Activated B cell treated with CpG ODN at 0.5 μM for 24 hours (primary cell): ENCODE data around the gene PAMR1. TPM values are rescaled to one million over a fixed set of nuclear protein-coding genes. Genes with fewer than 3 reads are reported as not detected.

Source experiments
- ATAC-seq: fragments of 200-7000 bp; cut with Tn5 transposase; one replicate; pipeline ENCODE4 v1.10.0; 2021; ENCODE audit warnings: low read depth, mild to moderate bottlenecking, moderate library complexity
- CTCF ChIA-PET: fragments of 350-600 bp; sonication (Branson Sonifier 250); formaldehyde crosslinking; loops from one replicate; lab custom pipeline; 2021; ENCODE audit warnings: antibody characterized with exemption; lab: Charles Lee
- POLR2A ChIA-PET: fragments of 350-600 bp; sonication (Branson Sonifier 250); formaldehyde crosslinking; loops from one replicate; lab custom pipeline; 2021; ENCODE audit warnings: antibody characterized with exemption; lab: Charles Lee
- DNase-seq: peaks from one replicate; pipeline ENCODE4 v3.0.0; 2022
- H3K27ac Mint-ChIP-seq: one replicate; pipeline ENCODE4 v1.8.0; 2020; ENCODE audit warnings: mixed read lengths
- H3K27me3 Mint-ChIP-seq: one replicate; pipeline ENCODE4 v1.8.0; 2021; ENCODE audit warnings: mixed read lengths
- H3K36me3 Mint-ChIP-seq: one replicate; pipeline ENCODE4 v1.8.0; 2021; ENCODE audit warnings: low read depth, mixed read lengths
- H3K4me1 Mint-ChIP-seq: one replicate; pipeline ENCODE4 v1.8.0; 2021; ENCODE audit warnings: mixed read lengths
- H3K4me3 Mint-ChIP-seq: one replicate; pipeline ENCODE4 v1.8.0; 2020; ENCODE audit warnings: mild to moderate bottlenecking, mixed read lengths
- H3K9me3 Mint-ChIP-seq: one replicate; pipeline ENCODE4 v1.8.0; 2020; ENCODE audit warnings: mixed read lengths
- intact Hi-C: fragments of 100-400 bp; cut with micrococcal nuclease; formaldehyde crosslinking; loops from one replicate; pipeline ENCODE4 v1.15.1; 2024
- total RNA-seq: library from RNA; stranded (reverse); gene quantifications from 2 replicates; pipeline ENCODE4 v1.2.3, GENCODE V29; 2022
- TF ChIP-seq, protein P1 (sequence below): fragments of 200-600 bp; IDR thresholded peaks from one replicate; pipeline ENCODE4 v1.8.0; 2022; ENCODE audit warnings: antibody characterized with exemption, mild to moderate bottlenecking

Gene PAMR1
- total RNA-seq, 1 donor from 2014 or later: not detected

DNA sequence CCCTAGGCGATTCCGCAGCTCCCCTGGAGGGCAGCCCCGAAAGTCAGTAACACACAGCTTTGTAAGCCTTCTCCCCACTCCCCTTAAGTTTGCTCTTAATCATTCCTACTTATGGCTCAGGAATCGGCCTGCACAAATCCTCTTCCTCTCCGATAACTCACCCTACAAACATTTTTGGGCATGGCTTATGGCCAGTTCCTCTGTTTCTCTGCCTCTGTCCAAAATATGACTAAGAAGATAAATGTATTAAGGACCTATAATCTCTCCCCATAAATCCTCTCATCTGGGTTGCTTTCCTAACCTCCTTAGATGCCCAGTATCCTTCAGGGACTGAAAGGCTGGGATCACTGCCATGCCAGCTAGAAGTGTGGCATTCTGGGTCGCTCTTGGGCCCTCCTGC lies 41.0 kb downstream of the PAMR1 start:
- DNase-seq: no peak
- ATAC-seq: no peak
- no peak overlapping the region for H3K4me3 Mint-ChIP-seq
- H3K4me1 Mint-ChIP-seq: no peaks in the 10 kb centered on the region
- intact Hi-C loops: no loop called here
- no peaks in the 10 kb centered on the region for H3K36me3 Mint-ChIP-seq
- TF ChIP-seq, protein P1, sequence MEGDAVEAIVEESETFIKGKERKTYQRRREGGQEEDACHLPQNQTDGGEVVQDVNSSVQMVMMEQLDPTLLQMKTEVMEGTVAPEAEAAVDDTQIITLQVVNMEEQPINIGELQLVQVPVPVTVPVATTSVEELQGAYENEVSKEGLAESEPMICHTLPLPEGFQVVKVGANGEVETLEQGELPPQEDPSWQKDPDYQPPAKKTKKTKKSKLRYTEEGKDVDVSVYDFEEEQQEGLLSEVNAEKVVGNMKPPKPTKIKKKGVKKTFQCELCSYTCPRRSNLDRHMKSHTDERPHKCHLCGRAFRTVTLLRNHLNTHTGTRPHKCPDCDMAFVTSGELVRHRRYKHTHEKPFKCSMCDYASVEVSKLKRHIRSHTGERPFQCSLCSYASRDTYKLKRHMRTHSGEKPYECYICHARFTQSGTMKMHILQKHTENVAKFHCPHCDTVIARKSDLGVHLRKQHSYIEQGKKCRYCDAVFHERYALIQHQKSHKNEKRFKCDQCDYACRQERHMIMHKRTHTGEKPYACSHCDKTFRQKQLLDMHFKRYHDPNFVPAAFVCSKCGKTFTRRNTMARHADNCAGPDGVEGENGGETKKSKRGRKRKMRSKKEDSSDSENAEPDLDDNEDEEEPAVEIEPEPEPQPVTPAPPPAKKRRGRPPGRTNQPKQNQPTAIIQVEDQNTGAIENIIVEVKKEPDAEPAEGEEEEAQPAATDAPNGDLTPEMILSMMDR: no peak
- H3K27ac Mint-ChIP-seq: no peak overlapping the region
- peaks cover 15% of the 10 kb centered on the region for H3K9me3 Mint-ChIP-seq
- CTCF ChIA-PET: interaction anchor here (1.0 to 1.8 kb wide), 2 partner anchors 13 to 899 kb away, joined by 4 to 5 read pairs; no protein-coding TSS in a partner anchor
- POLR2A ChIA-PET: no interaction called here
- H3K27me3 Mint-ChIP-seq: peaks cover 25% of the 10 kb centered on the region

DNA sequence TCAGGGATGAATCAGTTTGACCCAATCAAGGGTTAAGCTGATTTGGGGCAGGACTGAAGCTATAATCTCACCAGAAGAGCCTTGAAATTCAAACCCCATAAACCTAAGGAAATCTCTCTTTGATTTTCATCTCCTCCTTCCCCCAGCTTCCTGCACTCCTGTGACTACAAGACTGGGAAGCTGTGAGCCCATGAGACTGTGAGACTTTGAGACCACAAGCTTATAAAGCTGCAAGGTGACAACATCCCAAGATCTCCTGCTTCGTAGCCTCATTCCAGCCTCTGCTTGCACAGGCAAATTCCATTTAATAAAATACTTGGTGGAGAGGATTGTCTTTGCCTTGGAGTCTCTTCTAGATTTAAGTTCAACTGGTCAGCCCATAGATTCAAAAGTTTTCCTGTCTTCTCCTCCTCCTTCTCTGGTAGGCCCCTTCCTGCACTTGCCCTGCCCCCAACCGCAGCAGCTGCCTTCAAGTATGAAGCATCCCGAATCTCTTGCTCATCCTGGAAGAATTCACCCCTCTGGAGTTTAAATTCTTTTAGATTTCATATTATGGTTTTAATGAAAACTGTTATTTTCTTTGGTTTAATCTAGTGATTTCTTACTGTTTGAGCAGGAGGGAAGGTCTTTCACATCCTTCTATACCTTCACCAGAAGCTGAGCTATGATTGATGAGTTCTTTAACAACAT lies 42.1 kb downstream of the PAMR1 start:
- ChIA-PET POLR2A (no interaction called here), CTCF (interaction anchor here (1.8 kb wide), 1 partner anchor 897 kb away, joined by 5 read pairs; no protein-coding TSS in a partner anchor)
- TF ChIP-seq, protein P1: no peak
- Mint-ChIP-seq H3K27me3 (peaks cover 27% of the 10 kb centered on the region), H3K27ac (no peak overlapping the region), H3K36me3 (no peaks in the 10 kb centered on the region), H3K4me3 (no peak overlapping the region), H3K4me1 (no peaks in the 10 kb centered on the region), H3K9me3 (peaks cover 15% of the 10 kb centered on the region)
- intact Hi-C loops: no loop called here
- no peak for DNase-seq
- ATAC-seq: no peak

DNA sequence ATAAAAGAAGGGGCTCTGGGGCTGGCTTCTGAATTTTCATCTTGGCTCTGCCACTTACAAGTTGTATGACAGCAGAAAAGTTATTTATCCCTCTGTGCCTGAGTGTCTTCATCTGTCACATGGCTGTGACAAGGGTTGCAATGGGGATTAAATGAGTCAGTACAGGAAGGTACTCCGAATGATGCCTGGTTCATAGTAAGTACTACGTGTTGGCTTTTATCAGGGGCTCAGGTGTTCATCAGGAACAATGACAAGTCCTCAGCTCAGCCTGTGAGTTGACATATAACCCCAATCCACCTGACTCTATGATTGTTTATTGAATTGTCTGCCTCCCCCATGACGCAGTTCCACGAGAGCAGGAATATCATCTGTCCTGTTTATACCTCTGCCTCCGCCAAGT lies 45.7 kb downstream of the PAMR1 start:
- ATAC-seq: no peak
- ChIA-PET CTCF (no interaction called here), POLR2A (no interaction called here)
- Mint-ChIP-seq H3K27me3 (peaks cover 27% of the 10 kb centered on the region), H3K9me3 (peaks cover 22% of the 10 kb centered on the region), H3K36me3 (no peaks in the 10 kb centered on the region), H3K27ac (no peak overlapping the region), H3K4me1 (no peaks in the 10 kb centered on the region), H3K4me3 (no peak overlapping the region)
- intact Hi-C loops: no loop called here
- DNase-seq: no peak
- TF ChIP-seq, protein P1: no peak

DNA sequence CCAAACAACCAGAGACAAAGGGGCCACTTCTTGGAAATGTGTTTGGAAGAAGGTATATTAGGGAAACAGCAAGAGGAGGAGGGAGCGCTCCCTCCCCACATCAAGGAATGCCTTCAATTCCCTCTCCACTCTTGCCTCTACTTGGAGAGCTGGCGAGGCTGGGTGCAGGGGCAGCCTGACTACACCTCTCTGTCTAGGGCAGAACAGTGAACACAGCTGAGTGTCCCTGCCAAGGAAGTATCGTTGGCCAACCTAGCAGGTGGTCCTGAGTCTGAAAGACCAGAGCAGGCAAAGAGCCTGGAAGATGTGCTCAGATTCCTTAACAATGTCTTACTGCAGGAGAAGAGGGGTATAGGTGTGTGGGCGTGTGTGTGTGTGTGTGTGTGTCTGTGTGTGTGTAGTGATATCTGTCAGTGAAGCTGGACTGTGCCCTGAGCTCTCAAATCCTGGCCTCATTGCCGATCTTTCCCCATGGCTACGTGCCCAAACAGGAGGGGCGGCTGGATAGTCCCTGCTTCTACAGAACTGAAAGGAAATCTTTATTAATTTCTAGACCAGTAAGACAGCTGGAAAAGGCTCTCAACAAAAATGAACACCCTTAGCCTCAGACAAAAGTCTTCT lies 46.8 kb downstream of the PAMR1 start:
- Mint-ChIP-seq H3K36me3 (no peaks in the 10 kb centered on the region), H3K27ac (no peak overlapping the region), H3K4me1 (no peaks in the 10 kb centered on the region), H3K4me3 (no peak overlapping the region), H3K27me3 (peaks cover 29% of the 10 kb centered on the region), H3K9me3 (peaks cover 22% of the 10 kb centered on the region)
- CTCF ChIA-PET: no interaction called here
- DNase-seq: no peak
- TF ChIP-seq, protein P1: no peak
- POLR2A ChIA-PET: no interaction called here
- no peak for ATAC-seq
- intact Hi-C loops: no loop called here

DNA sequence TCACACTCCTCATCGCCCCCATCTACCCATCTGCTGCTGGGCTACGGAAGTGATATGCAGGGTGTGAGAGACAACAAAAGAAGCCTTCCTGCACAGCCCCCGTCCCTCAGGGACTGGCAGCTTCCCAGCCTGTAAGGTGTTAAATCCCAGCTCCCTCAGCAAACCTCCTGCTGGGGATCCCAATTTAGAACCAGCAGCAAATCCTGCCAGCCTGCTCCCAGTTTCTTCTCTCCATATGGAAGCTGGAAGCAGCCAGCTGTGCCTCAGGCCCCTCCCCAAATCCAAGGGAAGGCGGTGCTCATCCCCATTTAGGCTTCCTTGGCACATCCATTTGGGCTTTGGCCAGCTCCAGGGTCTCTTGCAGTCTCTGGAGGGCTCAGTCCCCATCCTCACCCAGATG lies 47.5 kb downstream of the PAMR1 start:
- no peak overlapping the region for H3K4me3 Mint-ChIP-seq

More for the DNA sequence above, 47.5 kb downstream of the PAMR1 start:
- intact Hi-C loops: no loop called here
- CTCF ChIA-PET: no interaction called here
- Mint-ChIP-seq H3K4me1 (no peaks in the 10 kb centered on the region), H3K36me3 (no peaks in the 10 kb centered on the region), H3K9me3 (peaks cover 17% of the 10 kb centered on the region), H3K27me3 (peaks cover 24% of the 10 kb centered on the region), H3K27ac (no peak overlapping the region)
- TF ChIP-seq, protein P1: no peak
- no peak for DNase-seq
- no peak for ATAC-seq
- POLR2A ChIA-PET: no interaction called here
